ENCODE measurements around the gene FRMD4B.

Gene FRMD4B

GRCh38 chr3:69174445-69174844 lies 211.4 kb downstream of the FRMD4B start:
- Histone ChIP-seq H3K4me2 (no peak overlapping the region), H4K20me1 (peaks cover 0 to 98% (median 35%) of the 10 kb centered on the region in 11 experiments; a peak in 18 of 22 replicates), H3K4me3 (no peak overlapping the region), H3K27me3 (no peaks in the 10 kb centered on the region), H3K9ac (no peak overlapping the region), H3K4me1 (no peaks in the 10 kb centered on the region), H3K9me3 (replicated peaks in 1 of 11) (no peaks in the 10 kb centered on the region), H3K27ac (no peak overlapping the region), H3K36me3 (peaks cover 92 to 100% (median 99%) of the 10 kb centered on the region in 11 experiments)
- no peak for TF ChIP-seq Cebpa-rat (IDR thresholded peaks at IDR 0.05)

GRCh38 chr3:69172058-69172457 lies 213.8 kb downstream of the FRMD4B start:
- peaks cover 0 to 82% (median 14%) of the 10 kb centered on the region in 11 experiments; a peak in 13 of 22 replicates for H4K20me1 ChIP-seq
- H3K36me3 ChIP-seq: peaks cover 84 to 100% (median 93%) of the 10 kb centered on the region in 11 experiments
- no peaks in the 10 kb centered on the region for H3K4me1 ChIP-seq
- H3K4me3 ChIP-seq: no peak overlapping the region
- H3K9ac ChIP-seq: no peak overlapping the region
- no peak for TF ChIP-seq Cebpa-rat (IDR thresholded peaks at IDR 0.05)
- H3K27me3 ChIP-seq: no peaks in the 10 kb centered on the region
- H3K9me3 ChIP-seq (replicated peaks in 1 of 11): no peaks in the 10 kb centered on the region
- H3K4me2 ChIP-seq: no peak overlapping the region
- no peak overlapping the region for H3K27ac ChIP-seq

GRCh38 chr3:69166446-69166845 lies 219.4 kb downstream of the FRMD4B start:
- Histone ChIP-seq H3K27me3 (no peaks in the 10 kb centered on the region), H3K4me1 (no peaks in the 10 kb centered on the region), H3K9ac (no peak overlapping the region), H3K9me3 (replicated peaks in 1 of 11) (no peaks in the 10 kb centered on the region), H3K27ac (no peak overlapping the region), H3K36me3 (peaks cover 31 to 50% (median 39%) of the 10 kb centered on the region in 11 experiments), H3K4me2 (no peak overlapping the region), H4K20me1 (peaks cover 0 to 25% (median 0%) of the 10 kb centered on the region in 11 experiments; a peak in 6 of 22 replicates), H3K4me3 (no peak overlapping the region)
- no peak for TF ChIP-seq Cebpa-rat (IDR thresholded peaks at IDR 0.05)

- Histone ChIP-seq H3K4me3 (no peak overlapping the region), H3K4me2 (no peak overlapping the region), H3K9ac (no peak overlapping the region), H3K27ac (no peak overlapping the region), H3K4me1 (no peaks in the 10 kb centered on the region), H3K9me3 (replicated peaks in 1 of 11) (no peaks in the 10 kb centered on the region), H3K36me3 (peaks cover 24 to 43% (median 32%) of the 10 kb centered on the region in 11 experiments), H3K27me3 (no peaks in the 10 kb centered on the region), H4K20me1 (peaks cover 0 to 18% (median 0%) of the 10 kb centered on the region in 11 experiments; a peak in 3 of 22 replicates)
- no peak for TF ChIP-seq Cebpa-rat (IDR thresholded peaks at IDR 0.05)
Observed at GRCh38 chr3:69165744-69166143, 220.1 kb downstream of the FRMD4B start.

GRCh38 chr3:69164296-69164695 lies 221.6 kb downstream of the FRMD4B start:
- Histone ChIP-seq H3K36me3 (peaks cover 10 to 29% (median 17%) of the 10 kb centered on the region in 11 experiments; a peak in 19 of 22 replicates), H3K27me3 (no peaks in the 10 kb centered on the region), H3K4me2 (no peak overlapping the region), H3K27ac (no peak overlapping the region), H3K9me3 (replicated peaks in 1 of 11) (no peaks in the 10 kb centered on the region), H4K20me1 (peaks cover 0 to 6% (median 0%) of the 10 kb centered on the region in 11 experiments; a peak in 3 of 22 replicates), H3K4me1 (no peaks in the 10 kb centered on the region), H3K9ac (no peak overlapping the region), H3K4me3 (no peak overlapping the region)
- TF ChIP-seq Cebpa-rat (IDR thresholded peaks at IDR 0.05): no peak

GRCh38 chr3:69162308-69162980 lies 223.4 kb downstream of the FRMD4B start:
- peaks cover 0 to 10% (median 4%) of the 10 kb centered on the region in 11 experiments; a peak in 8 of 22 replicates for H3K36me3 ChIP-seq
- H3K4me2 ChIP-seq: no peak overlapping the region
- H3K9ac ChIP-seq: no peak overlapping the region
- no peaks in the 10 kb centered on the region for H3K27me3 ChIP-seq
- no peaks in the 10 kb centered on the region for H3K4me1 ChIP-seq
- TF ChIP-seq Cebpa-rat (IDR thresholded peaks at IDR 0.05): no peak
- H3K27ac ChIP-seq: no peak overlapping the region
- H3K9me3 ChIP-seq (replicated peaks in 1 of 11): no peaks in the 10 kb centered on the region
- no peak overlapping the region for H3K4me3 ChIP-seq
- H4K20me1 ChIP-seq: peaks cover 0 to 5% (median 0%) of the 10 kb centered on the region in 11 experiments; a peak in 2 of 22 replicates

- Histone ChIP-seq H3K9me3 (replicated peaks in 1 of 11) (no peaks in the 10 kb centered on the region), H3K4me2 (no peak overlapping the region), H3K4me1 (no peaks in the 10 kb centered on the region), H3K27ac (no peak overlapping the region), H4K20me1 (no peaks in the 10 kb centered on the region; a peak in 2 of 22 replicates), H3K27me3 (no peaks in the 10 kb centered on the region), H3K36me3 (peaks cover 0 to 4% (median 0%) of the 10 kb centered on the region in 11 experiments; a peak in 3 of 22 replicates), H3K9ac (no peak overlapping the region), H3K4me3 (no peak overlapping the region)
- TF ChIP-seq Cebpa-rat (IDR thresholded peaks at IDR 0.05): no peak
Observed at GRCh38 chr3:69161587-69162307, 224.1 kb downstream of the FRMD4B start.

GRCh38 chr3:69160525-69160924 lies 225.4 kb downstream of the FRMD4B start:
- Histone ChIP-seq H3K27ac (no peak overlapping the region), H3K9ac (no peak overlapping the region), H3K27me3 (no peaks in the 10 kb centered on the region), H3K4me3 (no peak overlapping the region), H4K20me1 (no peaks in the 10 kb centered on the region), H3K9me3 (replicated peaks in 1 of 11) (no peaks in the 10 kb centered on the region), H3K4me2 (no peak overlapping the region), H3K4me1 (no peaks in the 10 kb centered on the region), H3K36me3 (no peaks in the 10 kb centered on the region)
- no peak for TF ChIP-seq Cebpa-rat (IDR thresholded peaks at IDR 0.05)

GRCh38 chr3:69160107-69160506 lies 225.8 kb downstream of the FRMD4B start:
- H3K4me1 ChIP-seq: no peaks in the 10 kb centered on the region
- no peak overlapping the region for H3K4me3 ChIP-seq
- no peak overlapping the region for H3K9ac ChIP-seq
- TF ChIP-seq Cebpa-rat (IDR thresholded peaks at IDR 0.05): no peak
- no peaks in the 10 kb centered on the region for H3K27me3 ChIP-seq
- no peaks in the 10 kb centered on the region for H3K36me3 ChIP-seq
- no peak overlapping the region for H3K27ac ChIP-seq
- no peaks in the 10 kb centered on the region for H4K20me1 ChIP-seq
- no peaks in the 10 kb centered on the region for H3K9me3 ChIP-seq (replicated peaks in 1 of 11)
- H3K4me2 ChIP-seq: no peak overlapping the region

Data from BLaER1 treated with 17β-estradiol and CSF1 and Interleukin-3, amounts not matched to agents 10 nM and 100 nM (cell line).